Fibroblast of mammary gland (primary cell): ENCODE data around the gene BCO1.
A peak's percentile ranks its signal among the peaks of the same experiment; 100 is the strongest.

ENCODE experiments used
- DNase-seq: peaks from one replicate; pipeline ENCODE4 v3.0.0-alpha.2; 2010; ENCODE audit warnings: low read depth
- H3K4me3 ChIP-seq: 2 replicates; pipeline ENCODE4 v1.5.1; 2011; ENCODE audit warnings: low read depth, mild to moderate bottlenecking, low read length, moderate library complexity; ENCODE audit not compliant: control insufficient read depth
- CTCF ChIP-seq: conservative IDR thresholded peaks from 2 replicates; pipeline ENCODE4 v1.5.1; 2011; ENCODE audit warnings: low read depth, low read length, inconsistent platforms; ENCODE audit not compliant: control insufficient read depth, insufficient read depth

The BCO1 gene

GRCh38 chr16:81321039-81321438 is 82.5 kb downstream of the BCO1 start:
- no peak for DNase-seq

GRCh38 chr16:81321536-81321935 is 83.0 kb downstream of the BCO1 start:
- DNase-seq = no peak
- TF ChIP-seq CTCF = no peak

More at GRCh38 chr16:81321039-81321438, 82.5 kb downstream of the BCO1 start:
- no peak overlapping the region for H3K4me3 ChIP-seq
- TF ChIP-seq CTCF = no peak

GRCh38 chr16:81324808-81325207 is 86.3 kb downstream of the BCO1 start:
- TF ChIP-seq CTCF = no peak
- H3K4me3 ChIP-seq = no peak overlapping the region
- DNase-seq = peak; percentile 45

More at GRCh38 chr16:81321536-81321935, 83.0 kb downstream of the BCO1 start:
- no peak overlapping the region for H3K4me3 ChIP-seq

- H3K4me3 ChIP-seq = no peak overlapping the region
- no peak for TF ChIP-seq CTCF
- no peak for DNase-seq
These were observed 88.5 kb downstream of the BCO1 start for GRCh38 chr16:81327011-81327410.

- H3K4me3 ChIP-seq = no peak overlapping the region
- no peak for TF ChIP-seq CTCF
- DNase-seq = no peak
These were observed 89.1 kb downstream of the BCO1 start for GRCh38 chr16:81327447-81328196.

GRCh38 chr16:81329947-81330346 is 91.5 kb downstream of the BCO1 start:
- TF ChIP-seq CTCF = no peak
- H3K4me3 ChIP-seq = no peak overlapping the region
- no peak for DNase-seq

GRCh38 chr16:81333356-81333755 is 94.9 kb downstream of the BCO1 start:
- no peak for DNase-seq
- TF ChIP-seq CTCF = no peak
- H3K4me3 ChIP-seq = no peak overlapping the region
